ENCODE results near the gene IL21R.
"Not testable (repeated sequence)": the region's sequence is repeated elsewhere in the genome, so short reads cannot be mapped to it uniquely, and the experiment has no call there.

- not testable (repeated sequence) for TF ChIP-seq CTCF (conservative IDR thresholded peaks at IDR 0.05); EZH2 (IDR thresholded peaks at IDR 0.05; ENCODE audit: low read depth)
Observed at GRCh38 chr16:27409958-27410357, 8.0 kb downstream of the IL21R start.
